Stimulated activated CD8-positive, alpha-beta memory T cell treated with anti-CD3 and anti-CD28 coated beads, Interleukin-12 subunit alpha, Interleukin-12 subunit beta, amount 100 ng/mL, for 24 hours (primary cell): ENCODE data around the gene PSMB9.
A peak's percentile ranks its signal among the peaks of the same experiment; 100 is the strongest.
"Not testable (repeated sequence)": the region's sequence is repeated elsewhere in the genome, so short reads cannot be mapped to it uniquely, and the experiment has no call there.

ENCODE experiments used
- DNase-seq: peaks from one replicate; pipeline ENCODE4 v3.0.0-alpha.2; 2020; ENCODE audit errors: extremely low read depth

PSMB9 gene

DNA sequence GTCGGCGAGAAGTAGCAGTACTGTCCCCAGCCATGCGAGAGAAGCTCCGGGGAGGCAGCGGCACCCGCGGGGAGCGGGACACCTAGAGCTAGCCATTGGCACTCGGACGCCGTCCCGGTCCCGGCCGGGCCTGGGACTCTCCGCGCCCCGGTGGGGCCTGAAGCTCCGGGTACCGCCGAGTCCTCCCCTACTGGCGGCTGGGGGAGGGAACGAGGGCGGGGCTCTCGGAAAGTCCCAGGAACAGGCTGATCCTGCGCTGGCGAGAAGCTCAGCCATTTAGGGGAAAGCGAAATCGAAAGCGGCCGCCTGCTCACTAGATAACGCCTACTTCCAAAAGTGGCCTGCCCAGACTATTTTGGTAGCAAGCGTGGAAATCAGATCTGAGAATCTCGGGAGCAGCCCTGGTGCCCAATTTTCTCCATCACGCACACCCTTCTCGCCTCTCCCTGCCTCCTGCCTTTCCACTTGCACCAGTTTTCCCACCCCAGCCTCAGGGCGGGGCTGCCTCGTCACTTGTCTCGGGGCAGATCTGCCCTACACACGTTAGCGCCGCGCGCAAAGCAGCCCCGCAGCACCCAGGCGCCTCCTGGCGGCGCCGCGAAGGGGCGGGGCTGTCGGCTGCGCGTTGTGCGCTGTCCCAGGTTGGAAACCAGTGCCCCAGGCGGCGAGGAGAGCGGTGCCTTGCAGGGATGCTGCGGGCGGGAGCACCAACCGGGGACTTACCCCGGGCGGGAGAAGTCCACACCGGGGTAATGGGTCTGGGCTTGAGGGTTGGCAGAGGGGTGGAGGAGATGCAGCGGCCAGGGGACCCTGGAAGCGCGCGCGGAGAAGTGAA is at the start of gene PSMB9, which contains the start of gene TAP1:
Gene PSMB9 (plus strand): TSS at position 652 of the 835 bp plus-strand sequence. CDS start 38 bp downstream, at position 690.
Gene TAP1 (minus strand): TSS at position 164 of the 835 bp plus-strand sequence. CDS start 68 bp downstream, at position 96.
- DNase-seq = peak; percentile 89

DNA sequence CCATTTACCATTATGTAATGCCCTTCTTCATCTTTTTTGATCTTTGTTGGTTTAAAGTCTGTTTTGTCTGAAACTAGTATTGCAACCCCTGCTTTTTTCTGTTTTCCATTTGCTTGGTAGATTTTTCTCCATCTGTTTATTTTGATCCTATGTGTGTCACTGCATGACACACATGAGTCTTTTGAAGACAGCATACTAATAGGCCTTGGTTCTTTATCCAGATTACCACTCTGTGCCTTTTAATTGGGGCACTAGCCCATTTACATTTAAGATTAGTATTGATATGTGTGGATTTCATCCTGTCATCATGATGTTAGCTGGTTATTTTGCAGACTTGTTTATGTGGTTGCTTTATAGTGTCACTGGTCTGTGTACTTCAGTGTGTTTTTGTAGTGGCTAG is 48.6 kb upstream of the PSMB9 start:
- DNase-seq = not testable (repeated sequence)

- DNase-seq = no peak
These were observed 46.9 kb upstream of the PSMB9 start for GRCh38 chr6:32807020-32807580.

- DNase-seq = no peak
These were observed 44.8 kb upstream of the PSMB9 start for GRCh38 chr6:32809171-32809570.

DNA sequence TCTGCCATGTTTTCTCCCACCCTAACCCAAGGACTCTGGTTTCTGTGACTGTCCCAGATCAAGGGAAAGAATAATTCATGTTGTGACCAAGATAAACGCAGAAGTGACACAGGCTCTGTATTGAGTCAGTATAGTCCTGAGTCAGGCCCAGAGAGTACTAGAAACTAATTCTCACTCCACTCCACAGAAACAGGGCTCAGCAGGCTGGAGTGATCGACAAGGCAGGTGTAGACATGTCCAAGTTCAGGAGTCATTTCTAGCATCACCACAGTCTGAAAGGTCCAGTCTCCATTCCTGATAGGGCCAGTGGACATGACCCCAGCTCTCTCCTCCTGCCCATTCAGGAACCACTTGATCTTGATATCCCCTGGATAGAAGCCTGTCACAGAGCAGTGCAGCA is 39.8 kb upstream of the PSMB9 start:
- DNase-seq = no peak

DNA sequence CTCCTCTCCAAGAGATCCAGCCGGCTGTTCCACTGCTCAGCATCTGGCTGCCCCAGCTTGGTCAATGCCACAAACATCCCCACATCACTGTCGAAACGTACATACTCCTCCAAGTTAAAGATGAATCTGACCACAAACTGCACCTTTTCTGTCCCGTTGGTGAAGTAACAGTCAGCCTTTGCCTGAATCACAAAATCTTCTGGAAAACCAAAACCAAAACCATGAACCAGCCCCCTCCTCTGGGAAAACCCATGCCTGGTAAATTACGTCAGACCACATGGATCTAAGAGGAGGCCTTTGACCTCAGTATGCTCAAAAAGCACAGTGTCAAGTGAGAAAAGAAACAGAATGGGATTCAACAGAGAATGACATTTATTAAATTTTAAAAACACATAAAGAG is 38.9 kb upstream of the PSMB9 start:
- DNase-seq = no peak

DNA sequence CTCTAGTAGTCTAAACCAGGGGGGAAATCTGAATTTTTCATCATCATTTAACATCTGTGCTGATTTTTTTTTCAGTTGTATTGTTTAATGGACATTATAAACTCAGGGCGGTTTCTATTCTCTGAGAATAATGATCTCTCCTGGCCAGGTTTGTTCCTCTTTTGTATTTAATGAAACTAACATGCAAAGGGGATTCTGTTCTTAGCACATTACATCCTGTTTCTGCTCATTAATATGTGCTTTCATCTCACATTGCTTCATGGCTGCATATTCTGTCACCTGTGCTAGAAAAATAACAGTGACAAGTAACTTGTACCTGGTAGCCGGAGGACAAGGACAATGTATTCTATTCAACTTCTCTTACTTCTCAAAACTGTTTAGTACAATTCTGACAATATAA is 38.0 kb upstream of the PSMB9 start:
- no peak for DNase-seq

DNA sequence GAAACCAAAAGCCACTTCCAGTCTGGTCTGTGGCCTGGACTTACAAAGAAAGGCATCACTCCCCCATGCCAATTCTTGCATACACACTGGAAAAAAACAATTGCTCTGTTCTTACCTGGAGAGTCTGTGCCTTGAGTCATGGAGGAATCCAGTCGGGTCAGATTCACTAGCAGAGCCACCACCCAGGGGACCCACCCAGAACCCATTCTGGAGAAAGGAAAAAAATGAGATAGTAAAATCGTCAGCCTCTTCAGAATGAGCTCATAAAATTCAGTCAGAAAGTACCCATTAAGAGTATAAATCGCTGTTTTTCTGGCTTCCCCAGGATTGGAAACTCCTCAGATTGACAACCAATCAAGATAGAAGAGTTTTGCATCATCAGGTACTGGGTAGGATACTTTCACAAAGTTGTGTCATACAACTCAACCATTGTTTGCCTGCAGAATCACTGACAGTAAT is 37.2 kb upstream of the PSMB9 start, which contains the start of gene HLA-DOB:
Gene HLA-DOB (minus strand): TSS at position 257 of the 459 bp plus-strand sequence. CDS start 51 bp downstream, at position 206.
- no peak for DNase-seq

DNA sequence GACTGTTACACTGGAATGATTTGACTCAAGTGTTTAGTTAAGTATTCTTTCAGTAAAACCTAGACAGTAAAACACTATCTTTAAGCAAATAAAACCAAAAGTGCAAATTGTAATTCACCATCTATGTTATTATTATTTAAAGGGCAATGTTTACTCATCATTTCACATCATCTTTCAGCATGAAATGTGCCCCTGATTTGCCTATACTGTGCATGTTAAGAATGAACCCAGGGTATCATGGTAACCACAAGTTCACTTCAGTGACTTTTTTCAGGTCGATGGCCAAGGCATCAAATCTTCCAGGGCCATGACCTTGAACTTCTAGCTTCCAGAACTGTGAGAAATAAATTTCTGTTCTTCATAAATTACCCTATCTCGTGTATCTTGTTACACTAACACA is 35.1 kb upstream of the PSMB9 start:
- DNase-seq = no peak

DNA sequence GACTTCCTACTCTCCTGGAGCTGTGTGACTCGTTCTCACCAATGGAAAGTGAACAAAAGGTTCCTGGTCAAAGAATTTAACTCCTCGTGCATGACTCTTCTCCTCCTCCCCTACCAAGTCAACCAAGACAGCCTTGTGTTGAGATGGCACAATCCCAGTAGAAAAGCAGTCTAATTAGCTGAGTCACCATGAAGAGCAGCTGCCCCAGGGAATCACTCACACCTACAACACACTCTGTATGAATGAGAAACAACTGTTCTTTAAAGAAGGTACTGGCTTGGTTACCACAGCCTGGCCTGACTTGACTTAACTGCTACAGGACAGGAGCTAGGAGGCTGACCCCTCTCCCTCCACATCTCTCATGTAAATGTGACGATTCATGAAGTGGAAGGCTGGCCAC is 34.3 kb upstream of the PSMB9 start:
- DNase-seq = no peak

DNA sequence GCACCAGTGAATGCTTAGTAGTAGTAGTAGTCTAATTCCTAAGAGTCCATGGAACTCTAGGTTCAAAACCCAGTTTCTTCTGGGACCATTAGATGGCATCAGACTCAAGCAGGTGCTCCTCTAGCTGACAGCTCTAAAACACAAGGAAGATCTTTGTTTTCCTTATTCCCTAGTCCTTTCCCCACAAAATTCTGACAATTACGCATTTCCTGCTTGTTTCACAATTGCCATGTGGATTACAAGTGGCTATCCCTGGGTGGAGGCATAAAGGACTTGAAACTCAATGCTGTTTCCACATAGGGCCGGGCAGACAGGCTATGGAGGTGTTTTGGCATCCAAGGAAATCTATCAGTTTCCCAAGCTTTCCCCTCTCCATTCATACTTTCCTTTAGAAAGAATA is 28.0 kb upstream of the PSMB9 start:
- no peak for DNase-seq

DNA sequence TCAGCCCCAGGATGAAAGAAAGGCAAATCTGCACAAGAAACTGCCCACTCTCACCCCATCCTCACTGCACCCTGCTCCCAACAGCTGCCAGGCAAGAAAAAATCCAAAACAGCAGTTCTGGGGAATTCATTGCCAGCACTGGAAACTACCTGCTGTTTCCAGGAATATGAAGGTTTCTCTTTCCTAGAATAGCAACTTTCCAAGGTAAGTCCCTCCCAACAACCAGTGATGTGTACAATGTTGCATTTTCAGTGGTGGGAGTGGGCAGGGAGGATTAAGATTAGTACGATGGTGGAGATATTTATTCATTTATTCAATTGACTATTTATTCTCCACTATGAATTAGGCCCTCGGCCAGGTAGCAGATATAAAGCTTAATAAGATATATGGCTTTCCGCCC is 27.0 kb upstream of the PSMB9 start:
- no peak for DNase-seq

- DNase-seq = no peak
These were observed 24.5 kb upstream of the PSMB9 start for GRCh38 chr6:32829495-32829894.

DNA sequence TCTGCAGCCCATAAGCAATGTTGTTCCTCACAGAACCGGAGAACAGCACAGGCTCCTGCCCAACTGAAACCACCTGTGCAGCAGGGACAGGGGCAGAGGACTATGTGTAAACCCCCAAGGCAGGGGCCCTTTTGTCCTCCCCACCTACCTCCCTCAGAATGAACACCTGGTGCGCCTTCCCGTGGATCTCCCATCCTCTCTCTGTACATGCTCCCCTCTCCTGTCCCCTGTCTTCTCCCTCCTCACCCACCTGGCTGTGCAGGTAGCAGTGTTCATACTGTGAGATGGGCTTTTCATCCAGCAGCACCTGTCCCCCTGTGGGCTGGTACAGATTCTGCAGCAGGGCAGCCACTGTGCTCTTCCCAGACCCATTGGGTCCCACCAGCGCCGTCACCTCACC is 24.0 kb upstream of the PSMB9 start:
- no peak for DNase-seq

DNA sequence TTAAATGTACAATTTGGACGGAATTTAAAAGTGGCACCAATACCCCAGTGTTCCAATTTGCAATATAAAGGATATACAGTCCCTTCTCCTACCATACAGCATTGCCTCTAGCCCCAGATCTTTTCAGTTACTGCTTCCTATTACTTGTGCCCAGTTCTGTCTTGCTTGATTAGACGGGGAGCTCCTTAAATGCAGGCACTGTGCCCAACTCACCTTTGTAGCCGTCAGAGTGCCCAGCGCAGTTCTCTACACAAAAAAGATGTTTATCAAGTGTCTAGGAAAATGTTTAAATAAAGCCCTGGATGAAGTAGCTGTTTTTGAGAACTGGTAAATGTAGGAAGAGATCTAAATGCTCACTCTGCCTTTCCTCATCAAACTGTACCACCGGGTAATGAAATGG is 23.1 kb upstream of the PSMB9 start:
- DNase-seq = no peak

DNA sequence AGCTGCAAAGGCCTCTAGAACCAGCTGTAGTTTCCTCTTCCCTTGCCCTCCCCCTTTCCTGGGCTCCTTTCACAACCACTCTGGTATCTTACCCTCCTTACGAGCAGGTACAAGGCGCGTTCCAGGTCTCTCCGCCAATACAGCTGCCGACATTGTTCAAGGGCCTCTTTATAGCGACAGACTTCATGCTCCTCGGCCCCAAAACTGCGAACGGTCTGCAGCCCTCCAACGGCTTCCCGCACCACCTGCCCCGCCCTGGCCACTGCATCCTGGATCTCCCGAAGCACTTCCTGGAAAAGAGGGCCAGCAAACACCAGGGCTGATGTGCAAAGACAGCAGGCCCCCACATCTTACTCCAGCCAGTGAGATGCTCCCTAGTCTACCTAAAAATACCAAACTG is 21.5 kb upstream of the PSMB9 start:
- no peak for DNase-seq

DNA sequence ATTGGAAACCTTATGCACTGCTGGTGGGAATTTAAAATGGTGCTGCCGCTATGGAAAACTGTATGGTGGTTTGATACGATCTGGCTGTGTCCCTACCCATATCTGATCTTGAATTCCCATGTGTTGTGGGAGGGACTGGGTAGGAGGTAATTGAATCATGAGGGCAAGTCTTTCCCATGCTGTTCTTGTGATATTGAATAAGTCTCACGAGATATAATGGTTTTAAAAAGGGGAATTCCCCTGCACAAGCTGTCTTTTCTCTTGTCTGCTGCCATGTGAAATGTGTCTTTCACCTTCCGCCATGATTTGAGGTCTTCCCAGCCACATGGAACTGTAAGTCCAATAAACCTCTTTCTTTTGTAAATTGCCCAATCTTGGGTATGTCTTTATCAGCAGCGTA is 20.3 kb upstream of the PSMB9 start:
- DNase-seq = no peak

DNA sequence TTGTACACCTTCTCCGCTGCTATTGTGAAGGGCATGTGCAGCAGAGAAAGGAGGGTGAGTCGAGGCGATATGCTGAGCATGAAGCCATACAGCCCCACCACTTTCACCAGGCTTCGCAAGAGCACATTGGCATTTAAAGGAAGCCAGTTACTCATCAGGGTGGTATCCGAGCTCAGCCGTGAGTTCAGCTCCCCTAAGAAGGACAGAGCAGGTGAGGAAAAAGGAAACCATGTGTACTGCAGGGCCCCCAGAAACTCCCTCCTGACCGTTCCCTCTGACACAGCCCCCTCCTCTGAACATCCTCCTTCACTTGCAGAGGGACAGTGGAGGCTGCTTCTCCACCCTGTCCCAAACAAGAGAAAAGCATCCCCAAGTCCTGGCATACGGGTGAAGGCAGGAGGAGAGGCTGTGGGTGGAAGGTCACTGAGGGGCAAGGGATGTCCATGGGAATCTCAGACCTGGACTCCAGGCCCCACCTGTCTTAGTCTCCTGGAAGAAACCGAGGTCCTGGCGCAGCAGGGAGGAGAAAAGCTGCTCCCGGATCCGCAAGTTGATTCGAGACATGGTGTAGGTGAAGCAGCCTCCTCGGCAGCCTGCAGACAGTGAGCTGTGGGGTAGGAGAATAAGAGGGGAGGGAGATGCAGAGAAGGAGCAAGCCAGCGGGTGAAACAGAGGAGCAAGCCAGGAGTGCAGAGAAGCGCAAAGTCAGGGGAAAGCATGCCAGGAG is 18.7 kb upstream of the PSMB9 start:
- no peak for DNase-seq

- no peak for DNase-seq
These were observed 17.1 kb upstream of the PSMB9 start for GRCh38 chr6:32836873-32837272.

DNA sequence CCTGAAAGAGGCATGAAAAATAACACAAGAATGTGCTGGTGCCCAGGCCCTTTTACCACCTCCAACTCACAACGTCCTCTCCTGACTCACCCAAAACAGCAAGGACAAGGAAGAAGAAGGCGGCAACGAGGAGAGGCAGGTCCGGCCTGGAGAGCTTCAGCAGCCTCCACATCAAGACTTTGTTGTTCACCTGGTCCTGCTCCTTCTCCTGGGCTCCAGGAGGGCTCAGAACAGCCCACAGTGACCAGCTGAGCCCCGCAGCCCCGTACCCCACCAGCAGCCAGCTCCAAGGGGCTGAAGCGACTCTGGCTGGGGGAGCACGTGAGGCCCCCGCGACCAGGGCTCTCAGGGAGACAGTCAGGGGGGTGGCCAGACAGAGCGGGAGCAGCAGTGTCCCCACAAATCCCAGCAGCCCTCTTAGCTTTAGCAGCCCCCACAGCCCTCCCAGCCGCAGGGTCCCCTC is 16.3 kb upstream of the PSMB9 start:
- no peak for DNase-seq

GRCh38 chr6:32838114-32838958 is 15.7 kb upstream of the PSMB9 start, which contains the start of gene TAP2:
TAP2 (minus strand) TSS chr6:32838739; CDS start chr6:32838233, 506 bp downstream.
- peak; percentile 92 for DNase-seq
